GM18502 (cell line): ENCODE measurements around the gene ASTE1.
A peak's percentile ranks its signal among the peaks of the same experiment; 100 is the strongest.
"Not testable (repeated sequence)": the region's sequence is repeated elsewhere in the genome, so short reads cannot be mapped to it uniquely, and the experiment has no call there.

Source experiments
- ATAC-seq: cut with Tn5 transposase; IDR thresholded peaks from one replicate; pipeline ENCODE4 v1.9.1; 2021; ENCODE audit warnings: mild to moderate bottlenecking; ENCODE audit not compliant: unreplicated experiment, poor library complexity

Gene ASTE1

GRCh38 chr3:131026321-131027151 lies at the start of gene ASTE1, which contains the start of gene NEK11:
ASTE1 (minus strand) TSS chr3:131026825; CDS start chr3:131025306, 1,519 bp downstream.
NEK11 (plus strand) TSS chr3:131026877; CDS start chr3:131029709, 2,832 bp downstream.
- peak; percentile 99 for ATAC-seq

GRCh38 chr3:131075632-131076328 lies 49.2 kb upstream of the ASTE1 start:
- peak; percentile 71 for ATAC-seq

- ATAC-seq = no peak
These were observed 46.2 kb upstream of the ASTE1 start for GRCh38 chr3:131072845-131073244.

- no peak for ATAC-seq
These were observed 45.5 kb upstream of the ASTE1 start for GRCh38 chr3:131072099-131072559.

- no peak for ATAC-seq
These were observed 41.4 kb upstream of the ASTE1 start for GRCh38 chr3:131067983-131068382.

- ATAC-seq = no peak
These were observed 26.6 kb upstream of the ASTE1 start for GRCh38 chr3:131053043-131053859.

GRCh38 chr3:131050001-131050400 lies 23.4 kb upstream of the ASTE1 start:
- ATAC-seq = no peak

- no peak for ATAC-seq
These were observed 21.4 kb upstream of the ASTE1 start for GRCh38 chr3:131048030-131048429.

- no peak for ATAC-seq
These were observed 21.0 kb upstream of the ASTE1 start for GRCh38 chr3:131047582-131047981.

GRCh38 chr3:131042271-131042985 lies 15.8 kb upstream of the ASTE1 start:
- ATAC-seq = not testable (repeated sequence)

GRCh38 chr3:131038326-131038725 lies 11.7 kb upstream of the ASTE1 start:
- no peak for ATAC-seq

GRCh38 chr3:131036986-131037385 lies 10.4 kb upstream of the ASTE1 start:
- ATAC-seq = no peak

GRCh38 chr3:131036200-131036816 lies 9.7 kb upstream of the ASTE1 start:
- ATAC-seq = no peak

- ATAC-seq = peak; percentile 64
These were observed 7.0 kb upstream of the ASTE1 start for GRCh38 chr3:131033480-131034080.

- ATAC-seq = no peak
These were observed 5.0 kb upstream of the ASTE1 start for GRCh38 chr3:131031660-131032059.

- no peak for ATAC-seq
These were observed 2.2 kb upstream of the ASTE1 start for GRCh38 chr3:131028844-131029243.

GRCh38 chr3:131025539-131025938 lies 1.1 kb downstream of the ASTE1 start:
- ATAC-seq = no peak

- ATAC-seq = no peak
These were observed 6.4 kb downstream of the ASTE1 start for GRCh38 chr3:131020122-131020693.

GRCh38 chr3:131018970-131019369 lies 7.7 kb downstream of the ASTE1 start:
- no peak for ATAC-seq
